CD4-positive, alpha-beta T cell (primary cell): ENCODE results near the gene PLP1. TPM values are rescaled to one million over a fixed set of nuclear protein-coding genes. Genes with fewer than 3 reads are reported as not detected.

ENCODE experiments used
- ATAC-seq: fragments of 200-7000 bp; cut with Tn5 transposase; one replicate; pipeline ENCODE4 v1.10.0; 2022; ENCODE audit warnings: mild to moderate bottlenecking; ENCODE audit not compliant: poor library complexity
- CTCF ChIA-PET: fragments of 350-600 bp; sonication (Branson Sonifier 250); formaldehyde crosslinking; loops from one replicate; lab custom pipeline; 2021; ENCODE audit warnings: antibody characterized with exemption, inconsistent platforms; lab: Charles Lee
- POLR2A ChIA-PET: fragments of 350-600 bp; sonication (Branson Sonifier 250); formaldehyde crosslinking; loops from one replicate; lab custom pipeline; 2021; ENCODE audit warnings: antibody characterized with exemption, inconsistent platforms; lab: Charles Lee
- DNase-seq, 14 experiments: peaks; one replicate each; pipeline ENCODE4 v3.0.0-alpha.2; 2013 to 2020; ENCODE audit warnings: mixed read lengths in 2 of 14
- H3K27ac ChIP-seq, 2 donors: one replicate each; pipeline versions ENCODE4 v1.5.1 to v1.7.0; 2013; ENCODE audit warnings: low read length in 2 of 2, low read depth in 1 of 2, mild to moderate bottlenecking in 1 of 2
- H3K27me3 ChIP-seq, 2 experiments: 1 replicate in 1 of 2; 2 replicates in 1 of 2; pipeline versions ENCODE4 v1.6.1 to v1.7.0; 2013; ENCODE audit warnings: low read length in 2 of 2, control low read depth in 1 of 2, mild to moderate bottlenecking in 1 of 2, moderate library complexity in 1 of 2; ENCODE audit not compliant: insufficient read depth in 2 of 2, control insufficient read depth in 1 of 2
- H3K36me3 ChIP-seq: one replicate; pipeline ENCODE4 v1.6.1; 2013; ENCODE audit warnings: low read length, control low read depth; ENCODE audit not compliant: insufficient read depth
- H3K4me1 ChIP-seq: one replicate; pipeline ENCODE4 v1.6.1; 2013; ENCODE audit warnings: low read length, control low read depth; ENCODE audit not compliant: insufficient read depth
- H3K4me3 ChIP-seq: one replicate; pipeline ENCODE4 v1.5.1; 2013; ENCODE audit warnings: mild to moderate bottlenecking, low read length, moderate library complexity
- H3K9me3 ChIP-seq, 2 experiments: 1 replicate in 1 of 2; 2 replicates in 1 of 2; pipeline versions ENCODE4 v1.6.1 to v1.7.0; 2013; ENCODE audit warnings: low read length in 2 of 2, mild to moderate bottlenecking in 2 of 2, control low read depth in 1 of 2, moderate library complexity in 1 of 2; ENCODE audit not compliant: control insufficient read depth in 1 of 2, insufficient read depth in 1 of 2
- H3K27ac Mint-ChIP-seq: one replicate; pipeline ENCODE4 v1.8.0; 2020; ENCODE audit warnings: mixed read lengths
- H3K27me3 Mint-ChIP-seq: one replicate; pipeline ENCODE4 v1.8.0; 2021; ENCODE audit warnings: mixed read lengths
- H3K36me3 Mint-ChIP-seq: one replicate; pipeline ENCODE4 v1.8.0; 2021; ENCODE audit warnings: low read depth, mixed read lengths
- H3K4me1 Mint-ChIP-seq: one replicate; pipeline ENCODE4 v1.8.0; 2021; ENCODE audit warnings: low read depth, mixed read lengths
- H3K4me3 Mint-ChIP-seq: one replicate; pipeline ENCODE4 v1.8.0; 2020; ENCODE audit warnings: mild to moderate bottlenecking, mixed read lengths
- H3K9me3 Mint-ChIP-seq: one replicate; pipeline ENCODE4 v1.8.0; 2020; ENCODE audit warnings: mixed read lengths
- CTCF ChIP-seq: fragments of 200-600 bp; IDR thresholded peaks from one replicate; pipeline ENCODE4 v1.8.0; 2022; ENCODE audit warnings: antibody characterized with exemption, mild to moderate bottlenecking
- intact Hi-C, 2 experiments: fragments of 100-400 bp; cut with DNase I in 1 of 2; cut with micrococcal nuclease in 1 of 2; formaldehyde crosslinking; loops; one replicate each; pipeline versions ENCODE4 v1.15.1 to v1.9.0; 2023 to 2025; cut with DNase I, micrococcal nuclease
- total RNA-seq, 174 experiments: library from RNA in 2 of 174; stranded (reverse) in 2 of 174; gene quantifications; one replicate each; pipeline ENCODE4 v1.2.3 and lab custom pipeline; 2021 to 2026

The PLP1 gene
- total RNA-seq, 2 experiments from 2014 or later: not detected

GRCh38 chrX:103792916-103793544 lies 16.4 kb downstream of the PLP1 start:
- no peaks in the 10 kb centered on the region for H3K36me3 ChIP-seq
- no peak for DNase-seq
- peaks cover 0 to 4% of the 10 kb centered on the region in 2 experiments for H3K27me3 ChIP-seq
- no peak overlapping the region for H3K27ac Mint-ChIP-seq
- no peaks in the 10 kb centered on the region for H3K9me3 Mint-ChIP-seq
- no peak for TF ChIP-seq CTCF
- H3K4me1 ChIP-seq: no peaks in the 10 kb centered on the region
- no peaks in the 10 kb centered on the region for H3K4me1 Mint-ChIP-seq
- H3K27me3 Mint-ChIP-seq: peaks cover 4% of the 10 kb centered on the region
- no peak overlapping the region for H3K27ac ChIP-seq
- ATAC-seq: no peak
- H3K4me3 Mint-ChIP-seq: no peak overlapping the region
- no peak overlapping the region for H3K4me3 ChIP-seq
- CTCF ChIA-PET: no interaction called here
- H3K9me3 ChIP-seq: no peaks in the 10 kb centered on the region
- intact Hi-C loops: no loop called here
- POLR2A ChIA-PET: no interaction called here
- H3K36me3 Mint-ChIP-seq: no peaks in the 10 kb centered on the region

DNA sequence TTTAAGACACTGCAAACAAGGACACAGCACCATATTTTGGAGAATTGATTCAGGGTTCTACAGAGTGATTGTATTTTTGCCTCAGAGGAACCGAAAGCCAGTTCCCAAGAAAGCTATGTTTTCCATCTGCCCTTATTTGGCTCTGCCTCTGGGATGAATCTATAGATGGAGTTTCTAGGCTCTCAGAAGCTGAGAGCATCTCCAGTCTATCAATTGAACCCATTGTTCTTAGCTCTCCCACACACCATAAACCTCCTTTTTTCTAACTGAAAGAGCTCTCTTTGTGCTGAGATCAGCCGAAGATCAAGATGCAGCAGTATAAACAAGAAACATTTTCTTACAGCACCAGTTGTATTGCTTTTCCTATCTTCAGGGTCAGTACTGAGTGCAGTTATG lies 16.9 kb downstream of the PLP1 start:
- Histone ChIP-seq H3K9me3 (no peaks in the 10 kb centered on the region), H3K4me1 (no peaks in the 10 kb centered on the region), H3K27ac (no peak overlapping the region), H3K27me3 (peaks cover 0 to 4% of the 10 kb centered on the region in 2 experiments), H3K4me3 (no peak overlapping the region), H3K36me3 (no peaks in the 10 kb centered on the region)
- Mint-ChIP-seq H3K4me3 (no peak overlapping the region), H3K27me3 (peaks cover 4% of the 10 kb centered on the region), H3K27ac (no peak overlapping the region), H3K4me1 (no peaks in the 10 kb centered on the region), H3K9me3 (no peaks in the 10 kb centered on the region), H3K36me3 (no peaks in the 10 kb centered on the region)
- POLR2A ChIA-PET: no interaction called here
- no peak for TF ChIP-seq CTCF
- intact Hi-C loops: no loop called here
- DNase-seq (no peak), ATAC-seq (no peak)
- CTCF ChIA-PET: no interaction called here

DNA sequence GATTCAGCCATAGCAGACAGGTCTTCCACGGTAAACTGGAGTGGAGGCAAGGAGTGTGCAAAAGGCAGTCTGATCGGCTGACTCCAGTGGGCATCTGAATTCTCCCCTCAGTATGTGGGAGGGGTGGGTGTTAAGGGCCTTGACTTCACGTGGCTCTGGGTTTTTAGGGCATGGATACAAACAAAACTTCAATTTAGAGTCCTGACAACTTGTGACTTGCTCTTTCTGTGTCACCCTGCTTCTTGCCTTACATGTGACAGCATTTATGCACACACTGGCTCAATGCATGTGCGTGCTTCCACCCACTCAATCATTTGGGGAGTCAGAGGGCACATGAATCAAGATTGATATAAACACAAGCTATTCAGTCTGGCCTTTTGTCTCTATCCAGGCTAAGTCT lies 17.5 kb downstream of the PLP1 start:
- H3K4me1 ChIP-seq: no peaks in the 10 kb centered on the region
- peaks cover 4% of the 10 kb centered on the region for H3K27me3 Mint-ChIP-seq
- no peak for TF ChIP-seq CTCF
- no peaks in the 10 kb centered on the region for H3K36me3 Mint-ChIP-seq
- no peak overlapping the region for H3K4me3 ChIP-seq
- peaks cover 0 to 4% of the 10 kb centered on the region in 2 experiments for H3K27me3 ChIP-seq
- H3K4me3 Mint-ChIP-seq: no peak overlapping the region
- intact Hi-C loops: no loop called here
- POLR2A ChIA-PET: no interaction called here
- DNase-seq (no peak), ATAC-seq (no peak)
- no peaks in the 10 kb centered on the region for H3K9me3 Mint-ChIP-seq
- H3K27ac ChIP-seq: no peak overlapping the region
- H3K9me3 ChIP-seq: no peaks in the 10 kb centered on the region
- no peaks in the 10 kb centered on the region for H3K36me3 ChIP-seq
- H3K27ac Mint-ChIP-seq: no peak overlapping the region
- CTCF ChIA-PET: no interaction called here
- no peaks in the 10 kb centered on the region for H3K4me1 Mint-ChIP-seq
